Fibroblast of lung (primary cell): ENCODE measurements around the gene SLC13A2. TPM values are rescaled to one million over a fixed set of nuclear protein-coding genes. Genes with fewer than 3 reads are reported as not detected.
"Not testable (repeated sequence)": the region's sequence is repeated elsewhere in the genome, so short reads cannot be mapped to it uniquely, and the experiment has no call there.

Source experiments
- DNase-seq, 2 donors: peaks; one replicate each; pipeline versions ENCODE4 v3.0.0 to v3.0.0-alpha.2; 2010; ENCODE audit warnings: low read depth in 2 of 2
- H2AFZ ChIP-seq: 2 replicates; pipeline ENCODE4 v1.5.1; 2012; ENCODE audit warnings: low read length, control low read depth, inconsistent platforms
- H3K27ac ChIP-seq: 2 replicates; pipeline ENCODE4 v1.5.1; 2011; ENCODE audit warnings: low read length, control low read depth; ENCODE audit not compliant: insufficient read depth
- H3K27me3 ChIP-seq: 2 replicates; pipeline ENCODE4 v1.5.1; 2011; ENCODE audit warnings: mild to moderate bottlenecking, low read length; ENCODE audit not compliant: control insufficient read depth, insufficient read depth
- H3K36me3 ChIP-seq: 2 replicates; pipeline ENCODE4 v1.5.1; 2011; ENCODE audit warnings: low read length; ENCODE audit not compliant: control insufficient read depth, insufficient read depth
- H3K4me1 ChIP-seq: 2 replicates; pipeline ENCODE4 v1.5.1; 2011; ENCODE audit warnings: low read length; ENCODE audit not compliant: control insufficient read depth, insufficient read depth; ENCODE audit errors: extremely low read depth
- H3K4me2 ChIP-seq: 2 replicates; pipeline ENCODE4 v1.5.1; 2011; ENCODE audit warnings: low read length, control low read depth; ENCODE audit not compliant: insufficient read depth; ENCODE audit errors: extremely low read depth
- H3K4me3 ChIP-seq, 4 experiments: fragments of 200-600 bp in 1 of 4; sonication (generic) in 1 of 4; replicated peaks in 1 of 4; 2 replicates each; pipeline ENCODE4 v1.5.1; 2011 to 2016; ENCODE audit warnings: low read length in 4 of 4, low read depth in 3 of 4, mild to moderate bottlenecking in 3 of 4, control low read depth in 2 of 4, inconsistent platforms in 1 of 4, mixed read lengths in 1 of 4; ENCODE audit not compliant: insufficient read depth in 1 of 4; ENCODE audit errors: control extremely low read depth in 1 of 4
- H3K79me2 ChIP-seq: 2 replicates; pipeline ENCODE4 v1.5.1; 2012; ENCODE audit warnings: mild to moderate bottlenecking, low read length, inconsistent platforms; ENCODE audit not compliant: control insufficient read depth, insufficient read depth
- H3K9ac ChIP-seq: 2 replicates; pipeline ENCODE4 v1.5.1; 2011; ENCODE audit warnings: mild to moderate bottlenecking, low read length, control low read depth; ENCODE audit not compliant: insufficient read depth
- H3K9me3 ChIP-seq: 2 replicates; pipeline ENCODE4 v1.5.1; 2012; ENCODE audit warnings: low read depth, low read length; ENCODE audit not compliant: control insufficient read depth, insufficient read depth
- H4K20me1 ChIP-seq: 2 replicates; pipeline ENCODE4 v1.5.1; 2011; ENCODE audit warnings: low read length; ENCODE audit not compliant: control insufficient read depth, insufficient read depth; ENCODE audit errors: extremely low read depth
- EZH2 ChIP-seq: IDR thresholded peaks from 2 replicates; pipeline ENCODE4 v1.5.1; 2012; ENCODE audit warnings: low read length, control low read depth, mild to moderate bottlenecking; ENCODE audit errors: missing control alignments
- polyA plus RNA-seq, 2 donors: library from polyadenylated mRNA; depleted of rRNA in 1 of 2; stranded (reverse) in 1 of 2; unstranded in 1 of 2; fragments of >200 nt; gene quantifications; 2 replicates each; pipeline ENCODE4 v1.2.1, GENCODE V29; 2011 to 2012; ENCODE audit warnings: missing spikeins in 1 of 2
- total RNA-seq: library from RNA; depleted of rRNA; stranded (reverse); fragments of >200 nt; gene quantifications from 2 replicates; pipeline ENCODE4 v1.2.1, GENCODE V29; 2014
- TF ChIP-seq, protein P1 (sequence below), 2 donors: IDR thresholded peaks in 1 of 2; conservative IDR thresholded peaks in 1 of 2; 1 replicate in 1 of 2; 2 replicates in 1 of 2; pipeline ENCODE4 v1.5.1; 2011 to 2012; ENCODE audit warnings: low read length in 2 of 2, control low read depth in 1 of 2, inconsistent platforms in 1 of 2, low read depth in 1 of 2, mild to moderate bottlenecking in 1 of 2

SLC13A2 gene
- total and polyA plus RNA-seq, 2 donors (not counting 1 experiment from before 2014, with no cell fraction given): not detected

GRCh38 chr17:28521311-28522085 is 48.1 kb downstream of the SLC13A2 start:
- Histone ChIP-seq H3K79me2 (no peaks in the 10 kb centered on the region), H3K9me3 (no peaks in the 10 kb centered on the region), H3K4me1 (no peaks in the 10 kb centered on the region), H3K36me3 (no peaks in the 10 kb centered on the region), H4K20me1 (no peaks in the 10 kb centered on the region), H3K27me3 (no peaks in the 10 kb centered on the region), H3K9ac (no peak overlapping the region), H2AFZ (no peak overlapping the region), H3K4me3 (no peak overlapping the region), H3K27ac (no peak overlapping the region), H3K4me2 (no peak overlapping the region)
- TF ChIP-seq, protein P1, sequence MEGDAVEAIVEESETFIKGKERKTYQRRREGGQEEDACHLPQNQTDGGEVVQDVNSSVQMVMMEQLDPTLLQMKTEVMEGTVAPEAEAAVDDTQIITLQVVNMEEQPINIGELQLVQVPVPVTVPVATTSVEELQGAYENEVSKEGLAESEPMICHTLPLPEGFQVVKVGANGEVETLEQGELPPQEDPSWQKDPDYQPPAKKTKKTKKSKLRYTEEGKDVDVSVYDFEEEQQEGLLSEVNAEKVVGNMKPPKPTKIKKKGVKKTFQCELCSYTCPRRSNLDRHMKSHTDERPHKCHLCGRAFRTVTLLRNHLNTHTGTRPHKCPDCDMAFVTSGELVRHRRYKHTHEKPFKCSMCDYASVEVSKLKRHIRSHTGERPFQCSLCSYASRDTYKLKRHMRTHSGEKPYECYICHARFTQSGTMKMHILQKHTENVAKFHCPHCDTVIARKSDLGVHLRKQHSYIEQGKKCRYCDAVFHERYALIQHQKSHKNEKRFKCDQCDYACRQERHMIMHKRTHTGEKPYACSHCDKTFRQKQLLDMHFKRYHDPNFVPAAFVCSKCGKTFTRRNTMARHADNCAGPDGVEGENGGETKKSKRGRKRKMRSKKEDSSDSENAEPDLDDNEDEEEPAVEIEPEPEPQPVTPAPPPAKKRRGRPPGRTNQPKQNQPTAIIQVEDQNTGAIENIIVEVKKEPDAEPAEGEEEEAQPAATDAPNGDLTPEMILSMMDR (conservative IDR thresholded peaks at IDR 0.05 in 1 of 2, IDR thresholded peaks at IDR 0.05 in 1 of 2; ENCODE audit: low read depth in 1 of 2, low read length in 2 of 2): no peak
- no peak for TF ChIP-seq EZH2
- no peak for DNase-seq

- H3K4me3 ChIP-seq, H3K4me2 ChIP-seq, H3K9me3 ChIP-seq, H3K79me2 ChIP-seq, H4K20me1 ChIP-seq, H3K27me3 ChIP-seq, H2AFZ ChIP-seq, H3K27ac ChIP-seq, H3K36me3 ChIP-seq, H3K4me1 ChIP-seq, H3K9ac ChIP-seq, DNase-seq: not testable (repeated sequence)
These were observed 48.8 kb downstream of the SLC13A2 start for GRCh38 chr17:28522281-28522680.

GRCh38 chr17:28523186-28523585 is 49.7 kb downstream of the SLC13A2 start:
- H3K9me3 ChIP-seq: no peaks in the 10 kb centered on the region
- no peak for TF ChIP-seq EZH2
- TF ChIP-seq, protein P1 (conservative IDR thresholded peaks at IDR 0.05 in 1 of 2, IDR thresholded peaks at IDR 0.05 in 1 of 2; ENCODE audit: low read depth in 1 of 2, low read length in 2 of 2): no peak
- no peak for DNase-seq
- no peaks in the 10 kb centered on the region for H3K27me3 ChIP-seq
- no peaks in the 10 kb centered on the region for H3K36me3 ChIP-seq
- no peak overlapping the region for H2AFZ ChIP-seq
- no peaks in the 10 kb centered on the region for H3K4me1 ChIP-seq
- H3K4me3 ChIP-seq: no peak overlapping the region
- no peaks in the 10 kb centered on the region for H3K79me2 ChIP-seq
- no peak overlapping the region for H3K9ac ChIP-seq
- H3K4me2 ChIP-seq: no peak overlapping the region
- no peak overlapping the region for H3K27ac ChIP-seq
- H4K20me1 ChIP-seq: no peaks in the 10 kb centered on the region
